Small intestine (tissue), 7 donors: ENCODE results near the gene SSH2. TPM values are rescaled to one million over a fixed set of nuclear protein-coding genes. Genes with fewer than 3 reads are reported as not detected.
"Not testable (repeated sequence)": the region's sequence is repeated elsewhere in the genome, so short reads cannot be mapped to it uniquely, and the experiment has no call there.

ENCODE experiments used
- DNase-seq, 2 donors: peaks; one replicate each; pipeline versions ENCODE4 v3.0.0 to v3.0.0-alpha.2; 2013
- FAIRE-seq: peaks from 2 replicates; lab custom pipeline; 2012; peaks lifted over from hg19 to GRCh38; lab: Jason Lieb, UNC
- H3K27ac ChIP-seq, 3 donors: one replicate each; pipeline ENCODE4 v1.5.1; 2013; ENCODE audit warnings: low read length in 2 of 3, mild to moderate bottlenecking in 2 of 3, control low read depth in 1 of 3, inconsistent platforms in 1 of 3, low read depth in 1 of 3, moderate library complexity in 1 of 3
- H3K27me3 ChIP-seq, 3 donors: one replicate each; pipeline ENCODE4 v1.6.1; 2013; ENCODE audit warnings: low read length in 3 of 3, inconsistent platforms in 1 of 3; ENCODE audit not compliant: control insufficient read depth in 3 of 3, insufficient read depth in 3 of 3
- H3K36me3 ChIP-seq, 3 donors: one replicate each; pipeline ENCODE4 v1.6.1; 2013; ENCODE audit warnings: low read length in 3 of 3, inconsistent platforms in 1 of 3, low read depth in 1 of 3, mild to moderate bottlenecking in 1 of 3, moderate library complexity in 1 of 3; ENCODE audit not compliant: control insufficient read depth in 3 of 3, insufficient read depth in 2 of 3
- H3K4me1 ChIP-seq, 3 donors: one replicate each; pipeline ENCODE4 v1.6.1; 2013; ENCODE audit warnings: low read length in 2 of 3, inconsistent platforms in 1 of 3, low read depth in 1 of 3, mild to moderate bottlenecking in 1 of 3, moderate library complexity in 1 of 3; ENCODE audit not compliant: control insufficient read depth in 3 of 3, insufficient read depth in 2 of 3
- H3K4me3 ChIP-seq, 3 donors: one replicate each; pipeline ENCODE4 v1.5.1; 2013; ENCODE audit warnings: low read length in 3 of 3, control low read depth in 1 of 3, inconsistent platforms in 1 of 3, low read depth in 1 of 3, mild to moderate bottlenecking in 1 of 3, moderate library complexity in 1 of 3
- H3K9me3 ChIP-seq, 2 donors: one replicate each; pipeline ENCODE4 v1.6.1; 2013; ENCODE audit warnings: low read depth in 1 of 2, low read length in 1 of 2; ENCODE audit not compliant: control insufficient read depth in 2 of 2, insufficient read depth in 1 of 2
- WGBS, 3 donors: extraction: QIAGEN DNeasy Blood & Tissue Kit; methylation state at CpG; one replicate each; pipeline ENCODE4 v1.1.7; 2013; 5-methylcytosine and 5-hydroxymethylcytosine counted together
- polyA plus RNA-seq, 4 donors: library from polyadenylated mRNA; stranded (reverse) in 3 of 4; unstranded in 1 of 4; fragments of 200-250 nt in 3 of 4; fragments of 120-200 nt in 1 of 4; gene quantifications; one replicate each; pipeline versions ENCODE4 v1.2.1 to v1.2.3, GENCODE V29; 2013
- donor health status: healthy with polysubstance abuse.
- donor health status: control.
- donor health status: control.
- donor health status: Bipolar disorder and iron deficiency.
- donor health status: healthy.

SSH2 gene
- polyA plus RNA-seq, 4 donors: 11.6 to 18.9 (median 13.6) TPM

DNA sequence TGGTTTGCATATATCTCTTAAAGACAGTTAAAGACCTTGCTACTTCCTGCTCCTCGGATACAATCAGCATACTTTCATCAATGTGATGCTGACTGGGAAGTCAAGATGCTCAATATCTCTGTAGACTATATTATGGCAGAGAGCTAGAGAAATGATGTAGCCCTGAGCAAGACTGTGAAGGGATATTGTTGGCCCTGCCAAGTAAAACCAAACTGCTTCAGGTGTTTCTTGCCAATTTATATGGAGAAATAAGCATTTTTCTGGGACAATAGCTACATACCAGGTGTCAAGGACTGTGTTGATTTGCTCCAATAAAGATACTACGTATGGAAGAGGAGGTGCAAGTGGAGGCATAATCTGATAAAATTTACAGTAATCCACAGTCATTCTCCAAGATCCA, 6.7 kb upstream of the SSH2 start:
- H3K9me3 ChIP-seq: no peaks in the 10 kb centered on the region
- FAIRE-seq: no peak
- H3K36me3 ChIP-seq: no peaks in the 10 kb centered on the region
- DNase-seq: no peak
- H3K27ac ChIP-seq: no peak overlapping the region
- no peaks in the 10 kb centered on the region for H3K4me1 ChIP-seq
- no peak overlapping the region for H3K4me3 ChIP-seq
- WGBS, 3 donors: 62 to 76% (median 72%) methylated on average over 2 of the region's 2 CpGs
- no peaks in the 10 kb centered on the region for H3K27me3 ChIP-seq

DNA sequence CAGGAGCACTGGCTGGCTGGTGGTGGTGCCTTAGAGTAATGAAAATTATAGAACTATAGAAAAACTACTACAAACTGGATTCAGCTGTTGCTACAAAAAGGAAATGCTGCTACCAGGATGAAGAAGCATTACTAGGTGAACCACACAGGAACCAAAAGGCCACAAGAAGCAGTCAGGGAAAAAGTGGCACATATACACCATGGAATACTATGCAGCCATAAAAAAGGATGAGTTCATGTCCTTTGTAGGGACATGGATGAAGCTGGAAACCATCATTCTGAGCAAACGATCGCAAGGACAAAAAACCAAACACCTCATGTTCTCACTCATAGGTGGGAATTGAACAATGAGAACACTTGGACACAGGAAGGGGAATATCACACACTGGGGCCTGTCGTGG, 5.9 kb upstream of the SSH2 start:
- 81 to 93% (median 93%) methylated on average over 3 of the region's 3 CpGs for WGBS, 3 donors
- not testable (repeated sequence) for FAIRE-seq, H3K36me3 ChIP-seq, H3K27ac ChIP-seq, H3K9me3 ChIP-seq, H3K27me3 ChIP-seq, H3K4me3 ChIP-seq, H3K4me1 ChIP-seq, DNase-seq

DNA sequence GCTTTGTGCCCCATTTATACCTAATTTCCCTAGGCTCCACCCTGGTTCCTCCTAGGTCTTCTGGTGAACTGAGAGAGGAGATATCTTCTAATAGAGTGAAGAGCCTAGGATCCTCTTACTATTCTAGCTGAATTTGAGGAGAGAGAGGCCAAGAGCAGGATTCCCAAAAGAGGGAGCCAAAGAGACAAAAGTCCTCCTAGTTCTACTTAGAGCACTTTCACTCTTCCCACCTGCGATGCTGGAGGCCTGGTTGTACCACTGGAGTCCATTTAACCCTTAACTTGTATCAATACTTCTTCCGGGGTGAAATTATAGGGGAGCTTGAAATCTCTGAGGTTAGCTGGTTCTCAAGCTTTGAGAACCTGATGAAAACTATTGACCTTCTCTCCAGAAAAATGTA, 3.4 kb upstream of the SSH2 start:
- Histone ChIP-seq H3K4me3 (no peak overlapping the region), H3K4me1 (peaks cover under 1 to 4% (median 3%) of the 10 kb centered on the region in 3 donors), H3K27ac (no peak overlapping the region), H3K36me3 (no peaks in the 10 kb centered on the region), H3K9me3 (no peaks in the 10 kb centered on the region), H3K27me3 (no peaks in the 10 kb centered on the region)
- DNase-seq (peak in 1 of 2 donors; percentile 29), FAIRE-seq (no peak)
- 31 to 44% (median 37%) methylated on average over 2 of the region's 2 CpGs for WGBS, 3 donors

DNA sequence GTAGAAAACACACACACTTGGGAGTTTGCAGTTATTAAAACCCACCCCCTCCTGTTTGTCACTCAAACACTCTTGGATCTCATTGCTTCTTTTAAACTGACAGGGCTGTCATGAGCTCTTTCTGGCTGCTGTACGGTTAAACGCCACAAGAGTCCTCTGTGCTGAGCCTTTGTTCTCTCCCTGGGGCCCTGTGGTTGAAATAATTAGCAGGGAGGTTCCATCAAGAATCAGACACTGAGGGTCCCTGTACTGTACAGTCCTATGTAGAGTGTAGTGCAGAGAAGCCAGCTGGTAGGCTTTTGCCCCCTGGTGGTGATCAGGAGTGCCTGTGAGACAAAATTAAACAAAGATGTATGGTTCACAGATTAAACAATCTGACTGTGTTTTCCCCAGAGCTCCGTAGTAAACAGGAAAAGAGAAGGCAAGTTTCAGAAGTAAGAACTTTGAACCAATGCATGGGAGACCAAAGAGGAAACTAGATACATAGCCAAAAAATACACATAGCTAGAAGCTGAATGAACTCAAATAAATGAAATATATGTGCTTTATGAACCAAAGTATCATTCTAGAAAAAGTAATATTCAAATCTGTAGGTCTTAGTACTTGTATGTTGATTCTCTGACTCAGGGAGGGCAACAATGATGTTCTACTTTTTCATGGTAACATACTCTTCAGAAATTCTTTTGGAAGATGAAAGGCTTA, 1.4 kb upstream of the SSH2 start:
- Histone ChIP-seq H3K9me3 (no peaks in the 10 kb centered on the region), H3K27me3 (no peaks in the 10 kb centered on the region), H3K4me1 (peaks cover 2 to 4% (median 3%) of the 10 kb centered on the region in 3 donors), H3K4me3 (peak overlapping the region in 1 of 3 donors; percentile 12), H3K36me3 (no peaks in the 10 kb centered on the region), H3K27ac (no peak overlapping the region)
- no peak for FAIRE-seq
- WGBS, 3 donors: 0 to 3% (median 0%) methylated on average over 3 of the region's 3 CpGs
- DNase-seq: peak; percentile 80 to 82

DNA sequence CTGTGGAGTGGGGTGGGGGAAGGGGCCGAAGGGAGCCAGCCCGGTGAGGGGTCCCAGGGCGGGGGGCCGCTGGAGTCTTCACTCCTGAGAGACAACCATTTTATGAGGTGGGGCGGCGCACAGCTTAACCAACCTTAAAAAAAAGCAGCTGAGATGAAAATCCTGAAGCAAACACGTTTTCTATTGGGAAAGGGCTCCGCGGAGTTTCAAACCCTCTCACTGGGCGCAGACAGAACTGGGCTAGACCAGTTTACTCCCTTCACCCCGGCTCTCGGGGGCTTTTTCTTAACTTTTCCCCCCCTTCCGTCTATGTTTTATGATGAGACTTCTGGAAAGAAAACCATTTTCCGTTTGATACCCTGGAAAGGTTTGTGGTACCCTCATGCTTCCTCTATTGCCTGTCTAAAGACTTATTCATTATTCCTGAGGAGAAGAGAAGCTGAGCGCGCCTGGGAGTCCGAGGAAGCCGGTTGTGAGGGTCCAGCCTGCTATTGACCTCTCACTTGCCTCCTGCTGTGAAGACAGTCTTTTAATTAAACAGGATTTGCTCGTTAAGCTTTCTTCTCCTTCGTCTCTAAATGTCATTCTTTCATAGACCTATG, 482 bp upstream of the SSH2 start:
- DNase-seq (no peak), FAIRE-seq (no peak)
- no peaks in the 10 kb centered on the region for H3K9me3 ChIP-seq
- peaks cover 2 to 4% (median 3%) of the 10 kb centered on the region in 3 donors for H3K4me1 ChIP-seq
- peak overlapping the region; percentile 67 to 89 (median 85) for H3K4me3 ChIP-seq
- peak overlapping the region in 2 of 3 donors; percentile 84 to 92 for H3K27ac ChIP-seq
- H3K27me3 ChIP-seq: no peaks in the 10 kb centered on the region
- 0 to 1% (median 1%) methylated on average over 20 of the region's 20 CpGs for WGBS, 3 donors
- no peaks in the 10 kb centered on the region for H3K36me3 ChIP-seq

DNA sequence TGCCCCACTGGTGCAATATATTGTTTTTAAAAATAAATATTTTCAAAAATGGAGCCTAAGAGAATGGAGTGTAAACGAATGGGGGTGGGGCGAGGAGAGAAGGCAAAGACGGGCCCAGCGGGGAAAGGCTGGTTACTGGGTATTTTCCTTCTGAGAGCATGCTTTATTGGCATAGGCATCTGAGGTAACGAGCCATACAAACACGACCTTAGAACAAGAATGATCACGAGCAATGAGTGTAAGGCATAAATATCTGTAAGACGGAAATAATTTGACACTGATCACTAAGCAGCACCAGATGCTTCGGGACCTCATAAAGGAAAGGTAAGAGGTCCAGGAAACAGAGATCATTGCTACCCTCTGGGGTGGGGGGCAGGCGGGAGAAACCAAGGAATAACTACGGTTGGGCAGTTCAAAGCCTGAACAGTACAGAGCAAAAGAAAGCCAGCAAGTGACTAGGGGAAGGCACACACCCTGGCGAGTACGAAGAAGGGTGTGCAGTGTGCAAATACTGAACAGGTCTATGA, 959 bp downstream of the SSH2 start:
- 1 to 3% (median 1%) methylated on average over 13 of the region's 13 CpGs for WGBS, 3 donors
- Histone ChIP-seq H3K27ac (peak overlapping the region; percentile 84 to 92 (median 84)), H3K36me3 (no peaks in the 10 kb centered on the region), H3K4me1 (peaks cover 2 to 4% (median 3%) of the 10 kb centered on the region in 3 donors), H3K9me3 (no peaks in the 10 kb centered on the region), H3K27me3 (no peaks in the 10 kb centered on the region), H3K4me3 (peak overlapping the region; percentile 67 to 89 (median 85))
- DNase-seq: peak; percentile 57 to 85
- no peak for FAIRE-seq

DNA sequence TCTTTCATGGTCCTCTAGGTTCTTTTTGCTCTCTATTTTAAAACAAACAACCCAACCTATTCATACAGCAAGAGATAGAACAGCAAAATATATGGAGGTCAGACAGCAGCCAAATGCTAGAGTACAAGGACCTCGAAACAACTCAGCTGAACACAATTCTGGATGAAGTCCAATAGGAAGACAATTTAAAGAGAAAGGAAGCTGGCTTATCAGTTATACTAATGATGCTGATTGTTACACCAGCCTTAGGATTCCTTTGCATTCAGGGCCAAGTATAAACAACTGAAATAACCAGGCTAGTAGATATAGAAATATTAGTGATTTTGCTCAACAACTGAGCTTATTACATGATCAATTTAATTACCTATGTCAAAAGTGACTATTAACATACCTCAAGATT, 2.5 kb downstream of the SSH2 start:
- DNase-seq (peak; percentile 20 to 64), FAIRE-seq (no peak)
- no peaks in the 10 kb centered on the region for H3K36me3 ChIP-seq
- no peaks in the 10 kb centered on the region for H3K27me3 ChIP-seq
- WGBS, 3 donors: 9 to 32% (median 25%) methylated on average over 1 of the region's 1 CpG
- H3K27ac ChIP-seq: no peak overlapping the region
- no peak overlapping the region for H3K4me3 ChIP-seq
- no peaks in the 10 kb centered on the region for H3K9me3 ChIP-seq
- peaks cover 2 to 4% (median 3%) of the 10 kb centered on the region in 3 donors for H3K4me1 ChIP-seq

DNA sequence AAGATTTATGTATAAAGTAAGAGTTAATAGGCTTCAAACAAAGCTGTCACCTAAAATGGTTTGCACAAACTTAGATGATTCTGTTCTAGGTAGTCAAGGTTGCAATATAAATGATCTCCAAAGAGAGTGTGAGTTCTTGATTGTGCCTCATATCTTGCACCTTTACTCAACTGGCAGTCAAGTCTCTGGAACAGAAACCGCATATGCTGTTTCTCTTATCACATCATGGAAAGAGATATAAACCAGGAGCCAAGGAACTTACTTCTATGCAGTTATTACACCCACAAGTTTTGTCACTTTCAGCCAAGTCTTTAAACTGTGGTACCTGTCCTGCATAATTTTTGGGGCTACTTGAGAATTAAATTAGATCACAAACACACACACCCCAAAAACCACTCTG, 5.2 kb downstream of the SSH2 start:
- 16 to 54% (median 32%) methylated on average over 1 of the region's 1 CpG for WGBS, 3 donors

More for the DNA sequence above, 5.2 kb downstream of the SSH2 start:
- Histone ChIP-seq H3K4me3 (no peak overlapping the region), H3K27me3 (no peaks in the 10 kb centered on the region), H3K9me3 (no peaks in the 10 kb centered on the region), H3K4me1 (peaks cover 0 to 2% (median 0%) of the 10 kb centered on the region in 3 donors), H3K27ac (no peak overlapping the region), H3K36me3 (peaks cover 0 to 2% (median 0%) of the 10 kb centered on the region in 3 donors)
- DNase-seq (peak in 1 of 2 donors; percentile 45), FAIRE-seq (no peak)
